ENCODE data around the gene EXOG. TPM values are rescaled to one million over a fixed set of nuclear protein-coding genes. Genes with fewer than 3 reads are reported as not detected.
A peak's percentile ranks its signal among the peaks of the same experiment; 100 is the strongest.

Gene EXOG
- total RNA-seq, 1 donor from 2014 or later, result 9.6 TPM

GRCh38 chr3:38472342-38472741, 23.8 kb upstream of the EXOG start:
- DNase-seq (ENCODE audit: low read depth, low spot score), result no peak

GRCh38 chr3:38473229-38473628, 22.9 kb upstream of the EXOG start:
- DNase-seq (ENCODE audit: low read depth, low spot score), result no peak

- DNase-seq (ENCODE audit: low read depth, low spot score), result no peak
Observed at GRCh38 chr3:38474928-38475605, 21.1 kb upstream of the EXOG start.

GRCh38 chr3:38475716-38476115, 20.4 kb upstream of the EXOG start:
- no peak for DNase-seq (ENCODE audit: low read depth, low spot score)

GRCh38 chr3:38476157-38476756, 19.9 kb upstream of the EXOG start:
- DNase-seq (ENCODE audit: low read depth, low spot score), result no peak

GRCh38 chr3:38477057-38477820, 18.9 kb upstream of the EXOG start:
- no peak for DNase-seq (ENCODE audit: low read depth, low spot score)

GRCh38 chr3:38477839-38478450, 18.2 kb upstream of the EXOG start:
- DNase-seq (ENCODE audit: low read depth, low spot score), result no peak

- no peak for DNase-seq (ENCODE audit: low read depth, low spot score)
Observed at GRCh38 chr3:38478901-38479300, 17.2 kb upstream of the EXOG start.

GRCh38 chr3:38479431-38480092, 16.6 kb upstream of the EXOG start:
- peak; percentile 37 for DNase-seq (ENCODE audit: low read depth, low spot score)

GRCh38 chr3:38480093-38480445, 16.1 kb upstream of the EXOG start:
- no peak for DNase-seq (ENCODE audit: low read depth, low spot score)

- no peak for DNase-seq (ENCODE audit: low read depth, low spot score)
Observed at GRCh38 chr3:38480930-38481329, 15.2 kb upstream of the EXOG start.

GRCh38 chr3:38482951-38483350, 13.2 kb upstream of the EXOG start:
- DNase-seq (ENCODE audit: low read depth, low spot score), result no peak

- no peak for DNase-seq (ENCODE audit: low read depth, low spot score)
Observed at GRCh38 chr3:38487323-38487722, 8.8 kb upstream of the EXOG start.

GRCh38 chr3:38488949-38489348, 7.2 kb upstream of the EXOG start:
- no peak for DNase-seq (ENCODE audit: low read depth, low spot score)

- DNase-seq (ENCODE audit: low read depth, low spot score), result no peak
Observed at GRCh38 chr3:38489766-38490165, 6.4 kb upstream of the EXOG start.

- no peak for DNase-seq (ENCODE audit: low read depth, low spot score)
Observed at GRCh38 chr3:38490281-38491030, 5.7 kb upstream of the EXOG start.

GRCh38 chr3:38491215-38491614, 4.9 kb upstream of the EXOG start:
- no peak for DNase-seq (ENCODE audit: low read depth, low spot score)

GRCh38 chr3:38493031-38493430, 3.1 kb upstream of the EXOG start:
- peak; percentile 7 for DNase-seq (ENCODE audit: low read depth, low spot score)

GRCh38 chr3:38497031-38497430, 891 bp downstream of the EXOG start:
- no peak for DNase-seq (ENCODE audit: low read depth, low spot score)

- DNase-seq (ENCODE audit: low read depth, low spot score), result no peak
Observed at GRCh38 chr3:38500688-38501417, 4.7 kb downstream of the EXOG start.

All from pulmonary artery endothelial cell (primary cell).